Activated CD8-positive, alpha-beta memory T cell treated with anti-CD3 and anti-CD28 coated beads for 4 hours (primary cell): Measurements from ENCODE around the gene FAM107B.
"Not testable (repeated sequence)": the region's sequence is repeated elsewhere in the genome, so short reads cannot be mapped to it uniquely, and the experiment has no call there.

ENCODE experiments used
- DNase-seq, 2 donors: peaks; one replicate each; pipeline ENCODE4 v3.0.0-alpha.2; 2020; ENCODE audit warnings: low read depth in 2 of 2

Gene FAM107B

DNA sequence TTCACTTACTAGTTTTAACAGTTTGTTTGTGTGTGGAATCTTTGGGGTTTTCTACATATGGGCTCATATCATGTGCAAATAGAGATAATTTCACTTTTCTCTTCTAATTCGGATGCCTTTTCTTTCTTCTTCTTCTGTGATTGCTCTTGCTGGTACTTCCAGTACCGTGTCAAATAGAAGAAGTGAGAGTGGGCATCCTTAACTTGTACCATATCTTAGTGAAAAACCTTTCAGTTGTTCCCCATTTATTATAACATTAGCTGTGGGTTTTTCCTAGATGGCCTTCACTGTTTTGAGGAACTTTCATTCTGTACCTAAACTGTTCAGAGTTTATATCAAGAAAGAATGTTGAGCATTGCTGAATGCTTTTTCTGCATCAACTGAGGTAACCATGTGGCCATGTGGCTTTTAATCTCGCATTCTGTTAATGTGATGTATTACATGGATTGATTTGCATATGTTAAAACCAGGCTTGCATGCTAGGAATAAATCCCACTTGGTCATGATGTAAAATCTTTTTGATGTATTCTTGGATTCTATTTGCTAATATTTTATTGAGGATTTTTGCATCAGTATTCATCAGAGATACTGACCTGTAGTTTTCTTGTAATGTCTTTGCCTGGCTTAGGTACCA is 78.7 kb downstream of the FAM107B start:
- no peak for DNase-seq

DNA sequence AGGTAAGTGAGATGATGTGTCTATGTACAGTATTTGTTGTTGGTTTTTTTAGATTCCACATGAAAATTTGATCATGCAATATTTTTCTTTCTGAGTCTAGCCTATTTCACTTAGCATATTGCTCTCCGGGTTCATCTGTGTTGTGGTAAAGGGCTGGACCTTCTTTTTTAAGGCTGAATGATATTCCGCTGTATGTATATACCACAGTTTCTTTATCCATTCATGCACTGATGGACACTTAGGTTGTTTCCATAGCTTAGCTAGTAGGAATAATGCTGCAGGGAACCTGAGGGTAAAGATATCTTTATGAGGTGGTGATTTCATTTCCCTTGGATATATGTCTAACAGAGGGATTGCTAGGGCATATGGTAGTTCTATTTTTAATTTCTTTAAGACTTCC is 80.8 kb downstream of the FAM107B start:
- DNase-seq, result no peak

DNA sequence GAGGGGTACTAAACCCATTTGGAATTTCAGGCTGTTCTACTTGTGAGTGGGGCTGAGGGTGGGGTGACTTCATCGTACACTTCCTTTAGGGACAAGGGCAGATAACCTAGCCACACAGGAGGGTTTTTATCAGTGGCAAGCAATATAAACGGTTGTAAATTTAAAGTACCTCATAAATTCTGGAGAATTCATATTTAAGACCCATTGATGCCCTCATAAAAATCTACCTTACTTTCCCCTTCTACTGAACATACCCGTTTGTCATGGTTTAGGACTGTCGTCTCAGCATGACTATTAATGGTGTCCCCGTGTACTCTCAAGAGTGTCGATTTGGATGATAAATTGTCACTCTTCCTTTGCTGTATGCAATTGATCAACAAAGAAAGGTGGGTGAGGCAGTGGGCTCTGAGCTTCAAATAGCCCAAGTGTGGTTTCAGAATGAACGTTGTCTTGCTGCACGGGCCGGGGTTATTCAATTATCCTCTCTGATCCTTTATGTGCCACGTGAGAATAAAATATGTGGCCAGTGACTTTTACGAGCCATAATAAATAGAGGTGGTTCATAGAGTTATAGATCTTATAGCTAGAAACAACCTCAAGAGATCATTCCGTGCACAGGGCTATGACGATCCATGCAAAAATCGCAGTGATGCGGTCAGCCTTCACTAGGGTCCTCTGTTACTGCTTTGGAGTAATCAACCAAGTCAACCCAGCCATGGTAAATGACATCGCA is 82.2 kb downstream of the FAM107B start:
- no peak for DNase-seq

DNA sequence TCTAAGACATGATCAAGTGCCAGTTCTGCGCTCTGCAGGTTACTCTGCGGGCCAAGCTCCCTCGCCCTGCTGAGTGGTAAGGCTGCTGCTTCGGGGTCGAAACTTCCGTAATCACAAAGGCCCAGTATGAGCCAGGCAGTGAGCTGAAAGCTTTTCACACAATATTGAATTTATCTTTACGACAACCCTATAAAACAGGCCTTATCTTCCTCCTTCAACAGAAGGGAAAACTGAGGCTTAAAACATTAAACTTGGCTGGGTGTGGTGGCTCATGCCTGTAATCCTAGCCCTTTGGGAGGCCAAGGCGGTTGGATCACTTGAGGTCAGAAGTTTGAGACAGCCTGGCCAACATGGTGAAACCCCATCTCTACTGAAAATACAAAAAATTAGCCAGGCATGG is 83.3 kb downstream of the FAM107B start:
- DNase-seq, result no peak

DNA sequence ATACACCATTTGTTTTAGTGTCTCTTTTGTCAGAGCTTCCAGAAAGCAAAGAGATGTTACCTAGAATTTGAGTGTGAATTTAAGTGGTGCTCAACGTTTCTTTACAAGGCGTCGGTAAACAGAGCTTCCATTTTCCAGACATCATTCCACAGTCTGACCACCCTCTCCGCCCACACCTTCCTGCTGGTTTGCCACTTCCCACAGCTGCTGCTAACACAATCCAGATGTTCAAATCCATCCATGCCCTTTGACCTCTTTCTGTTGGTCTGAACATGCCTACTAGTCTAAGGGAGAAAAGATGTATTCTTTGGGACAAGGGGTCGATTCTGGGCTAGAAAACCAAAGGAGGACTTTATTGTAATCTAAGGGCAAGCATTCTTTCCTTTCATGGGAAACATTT is 86.1 kb downstream of the FAM107B start:
- no peak for DNase-seq

DNA sequence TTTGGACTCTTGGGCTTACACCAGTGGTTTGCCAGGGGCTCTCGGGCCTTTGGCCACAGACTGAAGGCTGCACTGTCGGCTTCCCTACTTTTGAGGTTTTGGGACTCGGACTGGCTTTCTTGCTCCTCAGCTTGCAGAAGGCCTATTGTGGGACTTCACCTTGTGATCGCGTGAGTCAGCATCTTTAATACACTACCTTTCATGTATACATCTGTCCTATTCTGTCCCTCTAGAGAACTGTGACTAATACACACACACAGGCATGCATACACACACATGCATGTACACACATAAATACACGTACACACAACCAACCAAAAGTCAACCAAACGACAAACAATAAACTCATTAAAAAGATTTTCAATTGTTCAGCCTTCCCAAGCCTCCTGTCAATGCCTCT is 86.5 kb downstream of the FAM107B start:
- DNase-seq, result not testable (repeated sequence)

DNA sequence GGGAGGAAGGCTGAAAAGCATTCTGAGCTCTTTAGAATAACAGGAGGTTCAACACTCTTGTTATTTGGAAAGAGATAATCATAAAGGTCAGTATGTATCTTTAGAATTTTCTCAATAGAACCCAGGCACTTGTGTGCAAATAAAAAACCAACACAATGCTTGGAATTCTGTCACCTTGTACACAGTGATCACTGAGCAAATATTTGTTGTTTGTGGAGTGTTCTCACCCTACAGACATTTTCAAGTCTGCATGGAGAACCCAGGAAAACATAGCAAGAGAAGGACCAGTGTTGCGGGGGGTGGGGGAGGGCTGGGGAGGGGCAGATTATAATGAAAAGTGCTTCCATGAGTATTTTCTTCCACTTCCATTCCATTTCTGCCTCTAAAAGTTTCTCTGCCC is 87.4 kb downstream of the FAM107B start:
- DNase-seq, result no peak

DNA sequence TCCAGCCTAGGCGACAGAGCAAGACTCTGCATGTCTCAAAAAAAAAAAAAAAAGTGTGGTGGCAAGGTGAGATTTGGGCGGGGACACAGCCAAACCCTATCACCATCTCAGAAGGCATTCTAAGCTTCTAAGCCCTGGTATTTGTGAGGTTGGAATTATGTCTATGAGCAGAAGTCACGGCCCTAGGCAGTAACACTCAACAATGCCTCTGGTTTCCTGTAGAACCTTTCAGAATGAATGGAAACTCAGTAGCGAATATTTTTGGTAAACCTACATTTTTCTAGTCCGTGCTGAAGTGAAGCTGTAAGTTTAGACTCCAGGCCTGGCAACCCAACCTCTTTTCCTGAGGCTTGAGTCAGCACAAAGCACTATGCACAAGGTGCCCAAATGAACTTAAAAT is 88.3 kb downstream of the FAM107B start:
- DNase-seq, result no peak

DNA sequence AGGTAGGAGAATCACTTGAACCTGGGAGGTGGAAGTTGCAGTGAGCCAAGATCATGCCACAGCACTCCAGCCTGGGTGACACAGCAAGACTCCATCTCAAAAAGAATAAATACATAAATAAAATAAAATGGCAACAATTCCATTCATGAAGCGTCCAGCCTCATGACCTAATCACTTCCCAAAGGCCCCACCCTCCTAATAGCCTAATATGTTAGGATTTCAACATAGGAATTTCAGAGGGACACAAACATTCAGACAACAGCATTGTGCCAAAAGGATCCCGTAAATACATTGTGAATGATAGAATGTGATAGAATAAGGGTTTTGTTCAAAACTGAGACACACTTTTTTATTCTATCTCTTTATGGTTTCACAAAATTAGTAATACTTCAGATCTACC is 90.3 kb downstream of the FAM107B start:
- no peak for DNase-seq

DNA sequence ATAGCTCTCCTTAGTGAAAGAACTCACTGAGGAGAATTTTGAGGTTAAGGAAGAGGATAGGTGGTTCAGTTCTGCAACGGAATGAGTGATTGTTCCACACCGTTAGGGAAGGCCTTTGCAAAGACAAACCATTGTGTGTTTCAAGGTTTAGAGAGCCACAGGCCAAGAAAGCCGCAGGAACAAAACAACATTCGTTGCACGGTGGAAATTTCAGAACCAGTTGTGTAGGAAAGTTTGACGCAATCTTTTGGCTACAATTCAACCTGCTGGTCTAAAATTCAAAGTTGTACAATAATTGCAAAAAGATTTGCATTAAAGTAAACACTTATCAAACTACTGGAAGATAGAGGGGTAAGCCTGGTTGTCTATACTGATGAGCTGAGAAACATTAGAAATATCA is 91.4 kb downstream of the FAM107B start:
- DNase-seq, result no peak

DNA sequence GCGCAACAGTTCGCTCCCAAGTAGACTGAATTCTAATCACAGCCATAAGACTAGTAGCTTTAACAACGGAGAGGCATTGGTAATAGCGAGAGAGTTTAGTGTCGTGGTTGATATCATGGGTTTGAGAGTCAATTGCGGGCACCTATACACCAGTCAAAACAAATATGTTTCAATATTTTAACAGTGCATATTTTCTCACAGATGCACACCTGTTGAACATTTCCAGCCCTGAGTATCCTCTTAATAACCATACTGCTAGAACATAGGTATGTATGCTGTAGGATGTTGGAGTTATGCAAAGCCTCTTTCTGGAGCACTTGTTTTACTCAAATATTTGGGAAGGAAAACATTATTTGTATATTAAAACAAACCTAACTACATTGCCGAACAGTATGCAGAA is 92.9 kb downstream of the FAM107B start:
- no peak for DNase-seq

DNA sequence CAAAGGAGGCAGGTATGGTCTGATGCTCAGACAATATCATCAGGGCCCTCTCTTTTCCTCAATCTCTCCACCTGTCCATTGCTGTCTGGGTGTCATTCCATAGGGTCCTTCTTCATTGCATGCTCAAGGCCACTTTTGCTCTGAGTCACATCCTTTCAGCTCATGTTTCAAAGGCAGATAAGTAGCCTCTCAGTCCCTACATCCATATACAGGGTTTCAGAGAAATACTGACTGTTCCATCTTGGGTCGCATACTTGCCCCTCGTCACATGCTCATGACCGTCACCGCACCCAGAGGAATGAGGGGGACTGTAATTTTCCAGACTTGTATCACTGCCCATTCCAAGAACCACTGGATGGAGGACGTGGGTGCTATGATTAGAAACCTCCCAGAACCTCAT is 93.4 kb downstream of the FAM107B start:
- DNase-seq, result no peak

DNA sequence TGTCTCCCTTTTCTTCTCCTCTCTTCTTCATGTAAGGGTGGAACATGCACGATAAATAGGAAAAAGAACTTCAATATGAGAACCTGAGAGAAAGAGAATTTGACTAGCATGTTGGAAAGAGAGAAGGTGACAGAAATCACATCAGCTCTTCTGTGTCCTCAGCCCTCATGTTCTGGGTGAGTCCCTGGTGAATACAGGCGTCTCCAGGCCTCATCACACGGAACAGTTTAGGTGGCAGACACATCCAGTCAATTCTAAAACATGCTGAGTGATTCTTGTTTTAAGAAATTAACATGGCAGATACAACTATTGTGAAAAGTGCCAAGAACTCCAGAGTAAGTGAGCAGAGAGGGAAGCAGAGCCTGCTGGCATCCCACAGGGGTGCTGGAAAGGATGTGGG is 96.1 kb downstream of the FAM107B start:
- DNase-seq, result no peak

DNA sequence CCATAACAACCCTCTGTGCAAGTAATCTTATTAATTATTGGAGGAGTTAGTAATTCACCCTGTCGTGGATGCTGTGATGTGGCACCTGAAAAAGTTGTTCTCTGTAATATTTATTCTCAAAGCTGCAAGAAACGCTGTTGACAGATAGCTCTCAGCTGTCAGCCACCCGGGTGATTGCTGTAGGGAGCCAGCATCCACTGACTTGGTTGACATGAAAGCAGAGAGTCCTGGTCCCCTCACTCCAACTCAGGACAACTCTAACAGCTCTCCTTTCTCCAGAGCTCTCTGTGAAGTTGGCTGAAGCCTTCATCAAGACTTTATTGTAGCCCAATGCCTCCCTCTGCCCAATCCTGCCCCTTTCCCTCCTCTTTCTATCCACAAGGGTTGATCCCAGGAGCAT is 98.0 kb downstream of the FAM107B start:
- no peak for DNase-seq

DNA sequence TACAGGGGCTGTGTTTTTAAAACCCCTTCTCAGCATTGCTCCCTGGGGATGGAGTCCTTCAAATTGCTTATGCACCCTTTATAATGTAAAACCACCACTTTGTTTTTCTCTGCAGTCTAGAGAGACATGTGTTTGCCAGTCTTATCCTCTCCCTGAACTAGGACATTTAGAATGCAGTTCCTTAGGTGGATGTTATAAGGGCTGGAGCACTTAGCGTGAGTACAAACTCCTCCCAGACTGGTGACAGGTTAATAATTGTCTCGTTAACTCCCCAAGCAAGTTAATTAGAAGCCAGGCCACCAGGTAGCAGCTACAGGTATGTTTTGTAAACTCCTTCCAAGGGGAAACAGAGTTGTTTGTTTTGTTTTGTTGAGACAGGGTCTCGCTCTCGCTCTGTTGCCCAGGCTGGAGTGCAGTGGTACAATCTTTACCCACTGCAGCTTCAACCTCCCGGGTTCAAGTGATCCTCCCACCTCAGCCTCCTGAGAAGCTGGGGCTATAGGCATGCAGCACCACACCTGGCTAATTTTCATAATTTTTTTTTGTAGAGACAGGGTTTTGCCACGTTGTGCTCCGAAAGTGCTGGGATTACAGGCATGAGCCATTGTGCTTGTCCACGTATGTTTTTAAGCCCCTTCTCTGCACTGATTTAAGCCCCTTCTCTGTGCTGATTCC is 100.2 kb downstream of the FAM107B start:
- DNase-seq, result no peak

DNA sequence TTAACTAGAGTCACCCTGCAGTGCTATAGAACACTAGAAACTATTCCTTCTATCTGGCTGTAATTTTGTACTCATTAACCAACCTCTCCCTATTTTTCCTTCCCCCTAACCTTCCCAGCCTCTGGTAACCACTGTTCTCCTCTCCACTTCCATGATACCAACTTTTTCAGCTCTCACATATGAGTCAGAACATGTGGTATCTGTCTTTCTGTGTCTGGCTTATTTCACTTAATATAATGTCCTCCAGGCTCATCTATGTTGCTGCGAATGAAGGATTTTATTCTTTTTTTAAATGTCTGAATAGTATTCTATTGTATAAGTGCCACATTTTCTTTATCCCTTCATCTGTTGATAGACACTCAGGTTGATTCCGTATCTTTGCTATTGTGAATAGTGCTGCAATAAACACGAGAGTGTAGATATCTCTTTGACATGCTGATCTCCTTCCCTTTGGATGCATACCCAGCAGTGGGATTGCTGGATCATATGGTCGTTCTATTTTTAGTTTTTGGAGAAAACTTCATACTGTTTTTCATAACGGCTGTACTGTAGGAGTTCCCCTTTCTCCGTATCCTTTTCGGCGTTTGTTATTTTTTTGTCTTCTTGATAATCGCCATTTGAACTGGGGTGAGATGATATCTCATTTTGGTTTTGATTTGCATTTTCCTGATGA is 101.4 kb downstream of the FAM107B start:
- DNase-seq, result no peak

DNA sequence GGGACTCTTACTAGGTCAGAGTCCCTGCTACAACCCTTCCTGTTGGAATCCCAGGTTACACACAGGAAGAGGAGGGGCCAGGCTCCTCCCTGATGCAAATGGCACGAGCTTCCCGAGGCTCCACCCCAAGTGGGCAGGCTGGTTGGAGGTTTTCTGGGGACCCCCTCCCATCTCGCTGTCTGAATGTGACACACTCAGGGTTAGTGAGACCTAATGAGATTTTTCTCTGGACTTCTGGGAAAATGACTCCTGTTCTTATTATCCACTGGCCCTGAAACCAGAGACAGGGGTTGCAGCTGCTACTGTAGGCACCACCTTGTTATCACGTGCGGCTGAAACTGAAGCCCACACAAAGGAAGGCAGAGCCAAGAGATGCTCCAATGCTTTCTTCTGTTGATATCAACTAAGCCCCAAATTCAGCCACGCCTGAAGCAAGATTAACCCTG is 103.3 kb downstream of the FAM107B start:
- no peak for DNase-seq

DNA sequence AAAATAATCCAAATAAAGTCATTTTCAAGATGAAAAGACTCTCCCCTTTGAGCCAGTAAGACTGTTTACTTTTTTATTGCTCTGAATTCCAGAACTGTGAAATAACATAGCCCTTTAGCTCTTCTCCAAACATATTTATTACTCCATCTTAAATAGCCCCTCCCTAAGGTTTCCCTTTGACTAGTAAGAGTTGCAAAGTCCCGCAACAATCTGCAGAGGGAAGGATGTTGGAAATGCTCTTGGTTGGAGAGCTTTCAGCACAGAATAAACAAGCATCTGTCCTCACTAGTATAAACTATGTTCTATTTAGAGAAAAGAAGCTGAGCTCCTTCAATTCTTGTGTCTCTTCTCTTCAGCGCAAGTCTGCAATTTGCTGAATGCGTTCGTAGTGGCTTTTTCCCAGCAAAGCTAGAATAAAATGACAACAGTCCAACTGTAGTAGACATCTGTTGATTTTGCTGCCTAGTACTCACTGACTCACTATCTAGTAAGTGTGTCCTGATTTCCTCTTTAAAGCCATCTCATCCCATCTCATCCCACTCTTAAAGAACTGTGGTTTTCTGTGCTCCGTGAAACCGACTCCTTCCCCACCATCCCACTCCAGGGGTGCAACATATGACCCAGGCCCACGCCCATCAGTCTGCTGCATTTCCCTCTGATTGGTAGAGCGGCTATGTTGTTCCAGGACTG is 104.0 kb downstream of the FAM107B start:
- no peak for DNase-seq

DNA sequence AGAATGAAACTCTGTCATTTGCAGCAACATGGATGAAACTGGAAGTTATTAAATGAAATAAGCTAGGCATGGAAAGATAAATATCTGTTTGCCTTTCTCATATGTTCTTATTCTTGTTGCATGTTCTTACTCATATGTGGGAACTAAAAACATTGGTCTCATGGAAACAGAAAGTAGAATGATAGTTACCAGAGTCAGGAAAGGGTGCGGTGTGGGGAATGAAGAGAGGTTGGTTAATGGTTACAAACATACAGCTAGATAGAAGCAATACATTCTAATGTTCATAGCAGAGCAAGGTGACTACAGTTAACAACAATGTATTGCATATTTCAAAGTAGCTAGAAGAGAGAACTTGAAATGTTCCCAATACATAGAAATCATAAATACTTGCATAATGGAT is 105.1 kb downstream of the FAM107B start:
- no peak for DNase-seq

DNA sequence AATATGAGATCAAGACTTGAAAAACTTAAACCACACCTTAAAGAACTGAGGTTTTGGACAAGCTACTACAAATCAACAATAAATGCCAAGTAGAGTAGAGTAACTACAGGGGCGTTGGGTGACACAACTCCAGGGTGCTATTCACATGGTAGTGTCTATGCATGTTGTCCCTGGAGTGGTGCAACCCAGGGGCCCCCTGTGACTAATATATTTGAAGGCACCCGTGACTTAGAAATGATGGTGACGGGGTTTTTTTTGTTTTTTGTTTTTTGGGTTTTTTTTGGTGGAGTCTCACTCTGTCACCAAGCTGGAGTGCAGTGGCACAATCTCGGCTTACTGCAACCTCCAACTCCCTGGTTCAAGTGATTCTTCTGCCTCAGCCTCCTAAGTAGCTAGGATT is 106.9 kb downstream of the FAM107B start:
- DNase-seq, result no peak

DNA sequence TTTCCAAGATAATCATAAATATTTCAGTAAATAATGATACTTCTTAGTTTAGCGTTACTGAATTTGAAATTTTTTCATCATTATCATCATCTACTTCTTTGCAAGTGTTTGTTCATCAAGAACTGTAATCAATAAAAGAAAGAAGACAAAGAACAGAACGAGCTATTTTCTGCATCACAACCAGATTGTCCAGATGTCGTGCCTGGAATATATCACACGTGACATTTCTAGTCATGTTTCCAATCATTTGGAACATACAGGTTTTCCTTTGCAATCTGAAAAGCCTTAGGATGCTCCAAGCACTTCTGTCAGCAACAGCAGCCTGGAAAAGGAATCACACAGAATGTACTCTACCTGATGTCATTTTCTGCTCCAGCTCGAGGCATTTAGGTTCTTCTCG is 107.4 kb downstream of the FAM107B start:
- no peak for DNase-seq
